ENCODE measurements around the gene ZNF728. TPM values are rescaled to one million over a fixed set of nuclear protein-coding genes. Genes with fewer than 3 reads are reported as not detected.
"Not testable (repeated sequence)": the region's sequence is repeated elsewhere in the genome, so short reads cannot be mapped to it uniquely, and the experiment has no call there.

The ZNF728 gene
- polyA plus RNA-seq (2012; ENCODE audit: missing spikeins): not detected

- FAIRE-seq (no peak), DNase-seq (ENCODE audit: insufficient read length) (no peak)
- TF ChIP-seq POLR2A (IDR thresholded peaks at IDR 0.05; ENCODE audit: low read depth, low read length): no peak
- TF ChIP-seq TAF1 (IDR thresholded peaks at IDR 0.05; ENCODE audit: borderline replicate concordance, low read depth, low read length): no peak
- no peak for TF ChIP-seq POLR2AphosphoS5 (IDR thresholded peaks at IDR 0.05; ENCODE audit: low read depth, low read length)
Observed at GRCh38 chr19:23002690-23003422, at the start of gene ZNF728. TSS of gene ZNF728 (minus strand) at chr19:23003176. CDS start at chr19:23003030, 146 bp downstream.

DNA sequence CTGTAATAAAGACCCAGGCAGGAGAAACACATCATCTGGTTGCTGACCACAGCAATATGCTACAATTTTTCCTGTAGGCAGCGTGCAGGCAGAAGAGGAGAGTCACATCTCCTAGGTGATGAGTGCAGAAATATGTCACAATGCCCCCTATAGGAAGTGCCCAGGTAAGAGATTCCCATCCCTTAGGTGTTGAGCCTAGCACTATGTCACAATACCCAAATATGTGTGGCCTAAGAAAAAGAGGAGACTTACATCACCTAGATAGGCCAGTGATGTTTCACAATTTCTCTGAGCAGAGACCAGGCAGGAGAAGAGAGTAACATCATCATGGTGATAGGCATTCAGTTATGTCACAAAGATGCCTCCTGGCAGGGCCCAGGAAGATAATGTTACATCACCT, 49.4 kb upstream of the ZNF728 start:
- TF ChIP-seq POLR2A (IDR thresholded peaks at IDR 0.05; ENCODE audit: low read depth, low read length): no peak
- no peak for TF ChIP-seq POLR2AphosphoS5 (IDR thresholded peaks at IDR 0.05; ENCODE audit: low read depth, low read length)
- no peak for TF ChIP-seq TAF1 (IDR thresholded peaks at IDR 0.05; ENCODE audit: borderline replicate concordance, low read depth, low read length)
- FAIRE-seq (no peak), DNase-seq (ENCODE audit: insufficient read length) (no peak)

- DNase-seq (ENCODE audit: insufficient read length): no peak
- TF ChIP-seq POLR2A (IDR thresholded peaks at IDR 0.05; ENCODE audit: low read depth, low read length) (no peak), POLR2AphosphoS5 (IDR thresholded peaks at IDR 0.05; ENCODE audit: low read depth, low read length) (no peak), TAF1 (IDR thresholded peaks at IDR 0.05; ENCODE audit: borderline replicate concordance, low read depth, low read length) (no peak)
Observed at GRCh38 chr19:23049256-23049655, 46.3 kb upstream of the ZNF728 start.

DNA sequence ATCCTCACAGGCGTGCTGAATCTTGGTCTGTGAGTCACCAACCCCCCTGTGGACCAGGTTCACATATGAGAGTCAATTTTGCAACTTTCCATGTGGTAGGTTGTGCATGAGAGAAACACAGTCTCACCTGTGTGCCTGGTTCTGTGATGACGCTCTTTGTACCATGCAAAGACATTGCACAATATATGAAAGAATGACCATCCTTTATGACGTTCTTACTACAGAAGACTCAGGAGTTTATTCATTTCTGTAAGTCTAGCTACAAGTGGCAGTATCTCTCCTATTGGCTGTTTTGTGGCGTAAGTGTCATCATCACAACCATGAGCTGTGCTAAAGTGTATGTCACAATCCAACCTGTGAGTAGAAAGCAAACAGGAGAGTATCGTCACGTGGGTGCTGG, 43.8 kb upstream of the ZNF728 start:
- DNase-seq (ENCODE audit: insufficient read length): no peak
- FAIRE-seq: no peak
- TF ChIP-seq POLR2AphosphoS5 (IDR thresholded peaks at IDR 0.05; ENCODE audit: low read depth, low read length) (no peak), TAF1 (IDR thresholded peaks at IDR 0.05; ENCODE audit: borderline replicate concordance, low read depth, low read length) (no peak), POLR2A (IDR thresholded peaks at IDR 0.05; ENCODE audit: low read depth, low read length) (no peak)

More at GRCh38 chr19:23049256-23049655, 46.3 kb upstream of the ZNF728 start:
- no peak for FAIRE-seq

DNA sequence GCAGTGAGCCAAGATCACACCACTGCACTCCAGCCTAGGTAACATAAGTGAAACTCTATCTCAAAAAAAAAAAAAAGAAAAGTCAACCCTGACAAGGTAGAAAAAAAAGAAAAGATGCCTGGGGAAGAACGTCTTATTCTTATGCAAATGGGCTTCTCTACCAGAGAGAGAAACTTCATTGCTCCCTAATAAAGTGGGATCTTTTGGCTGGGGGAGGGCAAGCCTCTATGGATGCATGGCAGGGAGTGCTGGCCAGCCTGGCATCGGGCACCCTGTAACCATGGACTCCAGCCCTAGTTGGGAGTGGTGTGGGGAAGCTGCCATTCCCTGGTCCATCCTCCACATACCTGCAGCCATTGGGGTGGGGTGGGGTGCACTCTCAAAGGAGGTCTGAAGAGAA, 30.7 kb upstream of the ZNF728 start:
- TF ChIP-seq POLR2A (IDR thresholded peaks at IDR 0.05; ENCODE audit: low read depth, low read length): no peak
- no peak for TF ChIP-seq TAF1 (IDR thresholded peaks at IDR 0.05; ENCODE audit: borderline replicate concordance, low read depth, low read length)
- no peak for TF ChIP-seq POLR2AphosphoS5 (IDR thresholded peaks at IDR 0.05; ENCODE audit: low read depth, low read length)
- DNase-seq (ENCODE audit: insufficient read length): no peak
- no peak for FAIRE-seq

DNA sequence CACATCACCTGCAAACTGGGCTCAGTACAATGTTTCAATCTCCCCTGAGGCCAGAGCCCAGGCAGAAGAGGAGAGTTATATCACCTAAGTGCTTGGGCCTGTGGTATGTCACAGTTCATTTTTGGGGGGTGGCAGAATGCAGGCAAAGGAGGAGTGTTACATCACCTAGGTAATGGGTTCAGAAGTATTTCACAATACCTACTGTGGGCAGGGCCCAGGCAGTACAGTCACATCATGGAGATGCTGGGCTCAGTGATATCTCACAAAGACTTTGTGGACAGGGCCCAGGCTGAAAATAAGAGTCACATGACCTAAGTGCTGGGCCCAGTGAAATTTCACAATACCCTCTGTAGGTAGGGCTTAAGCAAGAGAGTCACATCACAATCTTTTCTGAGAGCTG, 12.7 kb upstream of the ZNF728 start:
- FAIRE-seq (no peak), DNase-seq (ENCODE audit: insufficient read length) (no peak)
- no peak for TF ChIP-seq POLR2AphosphoS5 (IDR thresholded peaks at IDR 0.05; ENCODE audit: low read depth, low read length)
- TF ChIP-seq POLR2A (IDR thresholded peaks at IDR 0.05; ENCODE audit: low read depth, low read length): no peak
- TF ChIP-seq TAF1 (IDR thresholded peaks at IDR 0.05; ENCODE audit: borderline replicate concordance, low read depth, low read length): no peak

DNA sequence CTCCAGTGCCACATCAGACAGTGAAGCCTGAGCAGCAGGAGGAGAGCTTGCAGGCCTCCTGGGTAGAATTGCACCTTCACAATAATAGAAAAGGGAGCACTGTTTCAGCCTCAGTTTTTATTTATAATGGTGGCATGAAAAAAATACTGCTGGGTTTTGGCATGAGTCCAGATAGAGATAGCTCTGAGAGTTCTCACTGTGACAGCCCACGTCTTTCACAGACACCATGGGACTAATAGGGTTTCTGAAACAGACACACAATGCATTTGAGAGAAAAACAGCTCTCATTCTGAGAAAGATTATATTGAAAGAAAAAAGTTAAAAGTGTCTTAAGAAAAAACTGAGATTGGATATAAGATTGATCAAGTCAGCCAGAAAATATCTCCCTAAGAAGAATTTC, 8.0 kb downstream of the ZNF728 start:
- not testable (repeated sequence) for FAIRE-seq; DNase-seq (ENCODE audit: insufficient read length)

DNA sequence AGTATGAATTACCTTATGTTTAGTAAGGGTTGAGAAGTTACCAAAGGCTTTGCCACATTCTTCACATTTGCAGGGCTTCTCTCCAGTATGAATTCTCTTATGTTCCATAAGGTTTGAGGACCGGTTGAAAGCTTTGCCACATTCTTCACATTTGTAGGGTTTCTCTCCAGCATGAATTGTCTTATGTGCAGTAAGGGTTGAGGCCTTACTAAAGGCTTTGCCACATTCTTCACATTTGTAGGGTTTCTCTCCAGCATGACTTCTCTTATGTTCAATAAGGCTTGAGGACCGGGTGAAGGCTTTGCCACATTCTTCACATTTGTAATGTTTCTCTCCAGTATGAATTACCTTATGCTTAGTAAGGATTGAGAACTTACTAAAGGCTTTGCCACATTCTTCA, 26.7 kb downstream of the ZNF728 start:
- DNase-seq (ENCODE audit: insufficient read length) (no peak), FAIRE-seq (no peak)
- TF ChIP-seq TAF1 (IDR thresholded peaks at IDR 0.05; ENCODE audit: borderline replicate concordance, low read depth, low read length): no peak
- no peak for TF ChIP-seq POLR2A (IDR thresholded peaks at IDR 0.05; ENCODE audit: low read depth, low read length)
- no peak for TF ChIP-seq POLR2AphosphoS5 (IDR thresholded peaks at IDR 0.05; ENCODE audit: low read depth, low read length)

DNA sequence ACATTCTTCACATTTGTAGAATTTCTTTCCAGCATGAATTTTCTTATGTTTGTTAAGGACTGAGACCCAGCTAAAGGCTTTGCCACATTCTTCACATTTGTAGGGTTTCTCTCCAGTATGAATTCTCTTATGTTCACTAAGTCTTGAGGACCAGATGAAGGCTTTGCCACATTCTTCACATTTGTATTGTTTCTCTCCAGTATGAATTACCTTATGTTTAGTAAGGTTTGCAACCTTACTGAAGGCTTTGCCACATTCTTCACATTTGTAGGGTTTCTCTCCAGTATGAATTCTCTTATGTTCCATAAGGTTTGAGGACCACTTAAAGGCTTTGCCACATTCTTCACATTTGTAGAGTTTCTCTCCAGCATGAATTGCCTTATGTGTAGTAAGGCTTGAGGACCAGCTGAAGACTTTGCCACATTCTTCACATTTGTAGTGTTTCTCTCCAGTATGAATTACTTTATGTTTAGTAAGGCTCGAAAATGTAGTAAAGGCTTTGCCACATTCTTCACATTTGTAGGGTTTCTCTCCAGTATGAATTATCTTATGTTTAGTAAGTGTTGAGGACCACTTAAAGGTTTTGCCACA, 27.3 kb downstream of the ZNF728 start:
- FAIRE-seq; DNase-seq (ENCODE audit: insufficient read length): not testable (repeated sequence)

GRCh38 chr19:22945560-22945959, 57.4 kb downstream of the ZNF728 start:
- no peak for DNase-seq (ENCODE audit: insufficient read length)
- TF ChIP-seq TAF1 (IDR thresholded peaks at IDR 0.05; ENCODE audit: borderline replicate concordance, low read depth, low read length) (no peak), POLR2A (IDR thresholded peaks at IDR 0.05; ENCODE audit: low read depth, low read length) (no peak), POLR2AphosphoS5 (IDR thresholded peaks at IDR 0.05; ENCODE audit: low read depth, low read length) (no peak)
- no peak for FAIRE-seq

DNA sequence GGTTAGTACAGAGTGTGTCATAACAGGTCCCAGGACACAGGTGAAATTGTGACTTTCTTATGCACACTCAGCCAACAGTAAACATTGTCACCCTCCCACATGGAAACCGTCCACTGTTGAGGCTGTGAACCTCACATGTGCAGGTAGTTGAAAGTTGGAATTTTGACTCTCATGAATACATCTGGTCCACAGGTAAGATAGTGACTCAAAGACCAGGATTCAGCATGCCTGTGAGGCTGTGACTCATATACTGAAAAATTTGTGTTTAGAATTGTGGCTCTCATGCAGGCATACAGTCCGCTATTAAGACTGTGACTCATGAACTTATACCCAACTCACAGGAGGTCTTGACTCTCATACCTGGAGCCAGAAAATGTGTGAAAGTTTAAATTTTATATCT, 67.8 kb downstream of the ZNF728 start:
- FAIRE-seq: no peak
- TF ChIP-seq TAF1 (IDR thresholded peaks at IDR 0.05; ENCODE audit: borderline replicate concordance, low read depth, low read length): no peak
- TF ChIP-seq POLR2A (IDR thresholded peaks at IDR 0.05; ENCODE audit: low read depth, low read length): no peak
- TF ChIP-seq POLR2AphosphoS5 (IDR thresholded peaks at IDR 0.05; ENCODE audit: low read depth, low read length): no peak
- DNase-seq (ENCODE audit: insufficient read length): no peak

DNA sequence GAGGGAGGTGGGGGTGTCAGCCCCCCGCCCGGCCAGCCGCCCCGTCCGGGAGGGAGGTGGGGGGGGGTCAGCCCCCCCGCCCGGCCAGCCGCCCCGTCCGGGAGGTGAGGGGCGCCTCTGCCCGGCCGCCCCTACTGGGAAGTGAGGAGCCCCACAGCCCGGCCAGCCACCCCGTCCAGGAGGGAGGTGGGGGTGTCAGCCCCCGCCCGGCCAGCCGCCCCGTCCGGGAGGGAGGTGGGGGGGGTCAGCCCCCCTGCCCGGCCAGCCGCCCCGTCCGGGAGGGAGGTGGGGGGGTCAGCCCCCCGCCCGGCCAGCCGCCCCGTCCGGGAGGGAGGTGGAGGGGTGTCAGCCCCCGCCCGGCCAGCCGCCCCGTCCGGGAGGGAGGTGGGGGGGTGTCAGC, 75.4 kb downstream of the ZNF728 start:
- not testable (repeated sequence) for DNase-seq (ENCODE audit: insufficient read length); FAIRE-seq

GRCh38 chr19:22925181-22925580, 77.8 kb downstream of the ZNF728 start:
- FAIRE-seq; DNase-seq (ENCODE audit: insufficient read length): not testable (repeated sequence)
